Liver (tissue), 3 donors: ENCODE results near the gene ZNF423.

Experiments used
- HNF4G ChIP-seq: IDR thresholded peaks from 2 replicates; pipeline ENCODE4 v1.6.1; 2016; ENCODE audit warnings: antibody characterized with exemption
- RAD21 ChIP-seq, 2 donors: IDR thresholded peaks; 2 replicates each; pipeline ENCODE4 v1.6.1; 2016; ENCODE audit warnings: antibody characterized with exemption in 2 of 2, mild to moderate bottlenecking in 2 of 2
- REST ChIP-seq: IDR thresholded peaks from 2 replicates; pipeline ENCODE4 v1.6.1; 2016; ENCODE audit warnings: antibody characterized with exemption, mild to moderate bottlenecking
- RXRA ChIP-seq, 2 donors: IDR thresholded peaks; 2 replicates each; pipeline ENCODE4 v1.6.1; 2017 to 2018; ENCODE audit warnings: antibody characterized with exemption in 2 of 2, mild to moderate bottlenecking in 1 of 2
- TF ChIP-seq, protein P1 (sequence below): fragments of 150-350 bp; IDR thresholded peaks from 2 replicates; pipeline ENCODE4 v1.5.1; 2017; ENCODE audit warnings: improper control_type of control experiment, low read depth, low read length; ENCODE audit not compliant: missing input control
- TF ChIP-seq, protein P2 (sequence below): IDR thresholded peaks from 2 replicates; pipeline ENCODE4 v1.6.1; 2016; ENCODE audit warnings: antibody characterized with exemption
- donor health status: healthy.
- donor health status: healthy.

DNA sequence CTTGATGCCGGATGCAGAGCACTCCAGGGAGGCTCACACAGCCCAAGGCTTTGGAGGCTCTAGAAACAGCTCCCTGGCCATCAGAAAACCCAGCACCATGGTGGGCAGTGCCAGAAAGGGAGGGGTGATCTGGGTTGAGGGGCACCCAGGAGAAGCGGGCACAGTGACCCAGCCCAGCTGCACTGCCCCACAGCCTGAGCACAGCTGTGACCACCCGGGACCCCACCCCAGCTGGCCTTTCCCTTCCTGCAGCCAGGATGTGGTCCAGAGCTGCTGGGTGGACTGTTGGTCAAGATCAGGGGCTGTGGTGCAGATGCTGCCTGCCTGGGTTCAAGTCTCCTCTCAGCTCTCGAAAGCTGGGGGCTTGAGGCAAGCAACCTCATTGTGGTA lies 223.1 kb downstream of the ZNF423 start:
- TF ChIP-seq REST, result no peak
- TF ChIP-seq, protein P1, sequence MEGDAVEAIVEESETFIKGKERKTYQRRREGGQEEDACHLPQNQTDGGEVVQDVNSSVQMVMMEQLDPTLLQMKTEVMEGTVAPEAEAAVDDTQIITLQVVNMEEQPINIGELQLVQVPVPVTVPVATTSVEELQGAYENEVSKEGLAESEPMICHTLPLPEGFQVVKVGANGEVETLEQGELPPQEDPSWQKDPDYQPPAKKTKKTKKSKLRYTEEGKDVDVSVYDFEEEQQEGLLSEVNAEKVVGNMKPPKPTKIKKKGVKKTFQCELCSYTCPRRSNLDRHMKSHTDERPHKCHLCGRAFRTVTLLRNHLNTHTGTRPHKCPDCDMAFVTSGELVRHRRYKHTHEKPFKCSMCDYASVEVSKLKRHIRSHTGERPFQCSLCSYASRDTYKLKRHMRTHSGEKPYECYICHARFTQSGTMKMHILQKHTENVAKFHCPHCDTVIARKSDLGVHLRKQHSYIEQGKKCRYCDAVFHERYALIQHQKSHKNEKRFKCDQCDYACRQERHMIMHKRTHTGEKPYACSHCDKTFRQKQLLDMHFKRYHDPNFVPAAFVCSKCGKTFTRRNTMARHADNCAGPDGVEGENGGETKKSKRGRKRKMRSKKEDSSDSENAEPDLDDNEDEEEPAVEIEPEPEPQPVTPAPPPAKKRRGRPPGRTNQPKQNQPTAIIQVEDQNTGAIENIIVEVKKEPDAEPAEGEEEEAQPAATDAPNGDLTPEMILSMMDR, result no peak
- no peak for TF ChIP-seq HNF4G
- no peak for TF ChIP-seq RXRA (IDR thresholded peaks at IDR 0.05)
- TF ChIP-seq, protein P2, sequence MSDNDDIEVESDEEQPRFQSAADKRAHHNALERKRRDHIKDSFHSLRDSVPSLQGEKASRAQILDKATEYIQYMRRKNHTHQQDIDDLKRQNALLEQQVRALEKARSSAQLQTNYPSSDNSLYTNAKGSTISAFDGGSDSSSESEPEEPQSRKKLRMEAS, result no peak
- no peak for TF ChIP-seq RAD21 (IDR thresholded peaks at IDR 0.05)
